HepG2 (cell line): ENCODE data around the gene IHH. TPM values are rescaled to one million over a fixed set of nuclear protein-coding genes. Genes with fewer than 3 reads are reported as not detected.
A peak's percentile ranks its signal among the peaks of the same experiment; 100 is the strongest.

Source experiments
- ARNT ChIP-seq: fragments of 450-650 bp; IDR thresholded peaks from 2 replicates; pipeline ENCODE4 v1.6.1; 2017
- HCFC1 ChIP-seq: fragments of 150-350 bp; IDR thresholded peaks from 2 replicates; pipeline ENCODE4 v1.6.1; 2014; ENCODE audit warnings: low read depth, low read length
- KDM3A ChIP-seq: IDR thresholded peaks from 2 replicates; pipeline ENCODE4 v1.6.1; 2018; ENCODE audit warnings: low read depth, missing compliant biosample characterization
- MAFG ChIP-seq: sonication (generic); formaldehyde crosslinking; IDR thresholded peaks from 2 replicates; pipeline ENCODE4 v1.5.1; 2020; ENCODE audit warnings: mild to moderate bottlenecking, missing genetic modification reagents
- MAZ ChIP-seq, 2 experiments: sonication (generic) in 1 of 2; formaldehyde crosslinking in 1 of 2; IDR thresholded peaks; 2 replicates each; pipeline versions ENCODE4 v1.5.0 to v1.6.1; 2012 to 2020; ENCODE audit warnings: low read depth in 2 of 2, mild to moderate bottlenecking in 2 of 2, borderline replicate concordance in 1 of 2, improper control_type of control experiment in 1 of 2, low read length in 1 of 2, missing genetic modification reagents in 1 of 2, moderate library complexity in 1 of 2
- NFE2L2 ChIP-seq: fragments of 150-350 bp; IDR thresholded peaks from 2 replicates; pipeline ENCODE4 v1.6.1; 2014; ENCODE audit warnings: low read length
- NFYB ChIP-seq: sonication (generic); formaldehyde crosslinking; IDR thresholded peaks from 2 replicates; pipeline ENCODE4 v1.4.0; 2020; ENCODE audit warnings: missing genetic modification reagents
- RARA ChIP-seq: IDR thresholded peaks from 2 replicates; pipeline ENCODE4 v1.6.1; 2016; ENCODE audit warnings: missing genetic modification reagents, missing compliant biosample characterization
- SIN3A ChIP-seq: IDR thresholded peaks from 2 replicates; pipeline ENCODE4 v1.6.1; 2011; ENCODE audit warnings: low read depth, mild to moderate bottlenecking, control low read depth, low read length, borderline replicate concordance
- THAP11 ChIP-seq: IDR thresholded peaks from 2 replicates; pipeline ENCODE4 v1.6.1; 2016; ENCODE audit warnings: missing biosample characterization, missing genetic modification reagents
- THYN1 ChIP-seq: sonication (generic); formaldehyde crosslinking; IDR thresholded peaks from 2 replicates; pipeline ENCODE4 v1.8.1; 2023; ENCODE audit warnings: low read depth, mild to moderate bottlenecking, moderate library complexity, missing genetic modification reagents, borderline replicate concordance
- ZFP90 ChIP-seq: sonication (generic); formaldehyde crosslinking; IDR thresholded peaks from 2 replicates; pipeline ENCODE4 v1.8.0; 2022; ENCODE audit warnings: missing genetic modification reagents, mild to moderate bottlenecking, inconsistent platforms, borderline replicate concordance
- ZKSCAN8 ChIP-seq: IDR thresholded peaks from 2 replicates; pipeline ENCODE4 v1.6.1; 2016; ENCODE audit warnings: borderline replicate concordance, missing genetic modification reagents, missing compliant biosample characterization
- ZNF160 ChIP-seq: sonication (generic); formaldehyde crosslinking; IDR thresholded peaks from 2 replicates; pipeline ENCODE4 v1.8.0; 2022; ENCODE audit warnings: mild to moderate bottlenecking, inconsistent platforms, missing genetic modification reagents
- ZNF17 ChIP-seq: sonication (generic); formaldehyde crosslinking; IDR thresholded peaks from 2 replicates; pipeline ENCODE4 v1.5.0; 2020; ENCODE audit warnings: mild to moderate bottlenecking, missing genetic modification reagents
- ZNF232 ChIP-seq: sonication (generic); formaldehyde crosslinking; IDR thresholded peaks from 2 replicates; pipeline ENCODE4 v1.4.0; 2020; ENCODE audit warnings: missing genetic modification reagents, borderline replicate concordance
- ZNF30 ChIP-seq: sonication (generic); formaldehyde crosslinking; IDR thresholded peaks from 2 replicates; pipeline ENCODE4 v1.5.0; 2020; ENCODE audit warnings: mild to moderate bottlenecking, missing genetic modification reagents
- ZNF350 ChIP-seq: sonication (generic); formaldehyde crosslinking; IDR thresholded peaks from 2 replicates; pipeline ENCODE4 v1.4.0; 2020; ENCODE audit warnings: mild to moderate bottlenecking, low read depth, missing genetic modification reagents, borderline replicate concordance
- ZNF552 ChIP-seq: sonication (generic); formaldehyde crosslinking; IDR thresholded peaks from 2 replicates; pipeline ENCODE4 v1.9.0; 2022; ENCODE audit warnings: missing genetic modification reagents, mild to moderate bottlenecking, borderline replicate concordance
- ZNF652 ChIP-seq: IDR thresholded peaks from 2 replicates; pipeline ENCODE4 v1.6.1; 2016; ENCODE audit warnings: low read depth, borderline replicate concordance
- polyA plus RNA-seq, 8 experiments: library from polyadenylated mRNA; depleted of rRNA in 3 of 8; stranded (reverse) in 7 of 8; unstranded in 1 of 8; fragments of >200 nt; fragmentation: Illumina TruSeq in 4 of 8; extraction: Trizol in 4 of 8; gene quantifications; 2 replicates each; pipeline versions ENCODE4 v1.2.1 to v1.2.3, GENCODE V29; 2011 to 2016; ENCODE audit warnings: low read depth in 4 of 8, missing spikeins in 1 of 8, mixed read lengths in 1 of 8; ENCODE audit not compliant: insufficient read depth in 1 of 8
- total RNA-seq, 5 experiments: library from RNA; depleted of rRNA; stranded (reverse); fragments of >200 nt; fragmentation: Illumina TruSeq; extraction: Trizol; gene quantifications; 2 replicates each; pipeline ENCODE4 v1.2.3, GENCODE V29; 2016; ENCODE audit warnings: low read depth in 1 of 5
- TF ChIP-seq, protein P1 (sequence below): fragments of 450-650 bp; IDR thresholded peaks from 2 replicates; pipeline ENCODE4 v1.6.1; 2016
- TF ChIP-seq, protein P2 (sequence below): sonication (generic); formaldehyde crosslinking; IDR thresholded peaks from 2 replicates; pipeline ENCODE4 v1.9.0; 2021; ENCODE audit warnings: mild to moderate bottlenecking, missing genetic modification reagents

Gene IHH
- total and polyA plus RNA-seq, 2 of the 13 experiments (the other 11 are each of a cell fraction or from before 2014, with no cell fraction given) = 0.42 TPM; not detected in 1

- TF ChIP-seq ZKSCAN8 (CRISPR knock-in tag) (no peak), MAZ (IDR thresholded peaks at IDR 0.05; ENCODE audit: borderline replicate concordance, low read depth, low read length) (peak; percentile 66; the same call in 1 of the 2 replicates), MAZ (CRISPR knock-in tag; IDR thresholded peaks at IDR 0.05; ENCODE audit: low read depth) (peak; percentile 50), SIN3A (peak; percentile 42; the same call in 1 of the 2 replicates), MAFG (no peak), ZNF17 (no peak), ZNF350 (CRISPR knock-in tag) (peak; percentile 71), ZNF30 (CRISPR knock-in tag) (no peak), RARA (CRISPR knock-in tag) (peak; percentile 76), ZNF652 (no peak), ZFP90 (CRISPR knock-in tag) (peak; percentile 75; the same call in 1 of the 2 replicates), NFYB (CRISPR knock-in tag) (peak; percentile 34; the same call in 1 of the 2 replicates), THYN1 (CRISPR knock-in tag) (no peak), ZNF552 (CRISPR knock-in tag) (no peak), NFE2L2 (no peak), ZNF160 (CRISPR knock-in tag) (0 out of 2 replicates have a peak, but pooled peaks have one; percentile 51), KDM3A (CRISPR knock-in tag) (peak; percentile 86; the same call in 1 of the 2 replicates), ZNF232 (CRISPR knock-in tag) (no peak), THAP11 (CRISPR knock-in tag) (0 out of 2 replicates have a peak, but pooled peaks have one; percentile 24), HCFC1 (no peak), ARNT (no peak)
- TF ChIP-seq, protein P1, sequence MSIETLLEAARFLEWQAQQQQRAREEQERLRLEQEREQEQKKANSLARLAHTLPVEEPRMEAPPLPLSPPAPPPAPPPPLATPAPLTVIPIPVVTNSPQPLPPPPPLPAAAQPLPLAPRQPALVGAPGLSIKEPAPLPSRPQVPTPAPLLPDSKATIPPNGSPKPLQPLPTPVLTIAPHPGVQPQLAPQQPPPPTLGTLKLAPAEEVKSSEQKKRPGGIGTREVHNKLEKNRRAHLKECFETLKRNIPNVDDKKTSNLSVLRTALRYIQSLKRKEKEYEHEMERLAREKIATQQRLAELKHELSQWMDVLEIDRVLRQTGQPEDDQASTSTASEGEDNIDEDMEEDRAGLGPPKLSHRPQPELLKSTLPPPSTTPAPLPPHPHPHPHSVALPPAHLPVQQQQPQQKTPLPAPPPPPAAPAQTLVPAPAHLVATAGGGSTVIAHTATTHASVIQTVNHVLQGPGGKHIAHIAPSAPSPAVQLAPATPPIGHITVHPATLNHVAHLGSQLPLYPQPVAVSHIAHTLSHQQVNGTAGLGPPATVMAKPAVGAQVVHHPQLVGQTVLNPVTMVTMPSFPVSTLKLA = peak; percentile 42; the same call in 1 of the 2 replicates
- TF ChIP-seq, protein P2, sequence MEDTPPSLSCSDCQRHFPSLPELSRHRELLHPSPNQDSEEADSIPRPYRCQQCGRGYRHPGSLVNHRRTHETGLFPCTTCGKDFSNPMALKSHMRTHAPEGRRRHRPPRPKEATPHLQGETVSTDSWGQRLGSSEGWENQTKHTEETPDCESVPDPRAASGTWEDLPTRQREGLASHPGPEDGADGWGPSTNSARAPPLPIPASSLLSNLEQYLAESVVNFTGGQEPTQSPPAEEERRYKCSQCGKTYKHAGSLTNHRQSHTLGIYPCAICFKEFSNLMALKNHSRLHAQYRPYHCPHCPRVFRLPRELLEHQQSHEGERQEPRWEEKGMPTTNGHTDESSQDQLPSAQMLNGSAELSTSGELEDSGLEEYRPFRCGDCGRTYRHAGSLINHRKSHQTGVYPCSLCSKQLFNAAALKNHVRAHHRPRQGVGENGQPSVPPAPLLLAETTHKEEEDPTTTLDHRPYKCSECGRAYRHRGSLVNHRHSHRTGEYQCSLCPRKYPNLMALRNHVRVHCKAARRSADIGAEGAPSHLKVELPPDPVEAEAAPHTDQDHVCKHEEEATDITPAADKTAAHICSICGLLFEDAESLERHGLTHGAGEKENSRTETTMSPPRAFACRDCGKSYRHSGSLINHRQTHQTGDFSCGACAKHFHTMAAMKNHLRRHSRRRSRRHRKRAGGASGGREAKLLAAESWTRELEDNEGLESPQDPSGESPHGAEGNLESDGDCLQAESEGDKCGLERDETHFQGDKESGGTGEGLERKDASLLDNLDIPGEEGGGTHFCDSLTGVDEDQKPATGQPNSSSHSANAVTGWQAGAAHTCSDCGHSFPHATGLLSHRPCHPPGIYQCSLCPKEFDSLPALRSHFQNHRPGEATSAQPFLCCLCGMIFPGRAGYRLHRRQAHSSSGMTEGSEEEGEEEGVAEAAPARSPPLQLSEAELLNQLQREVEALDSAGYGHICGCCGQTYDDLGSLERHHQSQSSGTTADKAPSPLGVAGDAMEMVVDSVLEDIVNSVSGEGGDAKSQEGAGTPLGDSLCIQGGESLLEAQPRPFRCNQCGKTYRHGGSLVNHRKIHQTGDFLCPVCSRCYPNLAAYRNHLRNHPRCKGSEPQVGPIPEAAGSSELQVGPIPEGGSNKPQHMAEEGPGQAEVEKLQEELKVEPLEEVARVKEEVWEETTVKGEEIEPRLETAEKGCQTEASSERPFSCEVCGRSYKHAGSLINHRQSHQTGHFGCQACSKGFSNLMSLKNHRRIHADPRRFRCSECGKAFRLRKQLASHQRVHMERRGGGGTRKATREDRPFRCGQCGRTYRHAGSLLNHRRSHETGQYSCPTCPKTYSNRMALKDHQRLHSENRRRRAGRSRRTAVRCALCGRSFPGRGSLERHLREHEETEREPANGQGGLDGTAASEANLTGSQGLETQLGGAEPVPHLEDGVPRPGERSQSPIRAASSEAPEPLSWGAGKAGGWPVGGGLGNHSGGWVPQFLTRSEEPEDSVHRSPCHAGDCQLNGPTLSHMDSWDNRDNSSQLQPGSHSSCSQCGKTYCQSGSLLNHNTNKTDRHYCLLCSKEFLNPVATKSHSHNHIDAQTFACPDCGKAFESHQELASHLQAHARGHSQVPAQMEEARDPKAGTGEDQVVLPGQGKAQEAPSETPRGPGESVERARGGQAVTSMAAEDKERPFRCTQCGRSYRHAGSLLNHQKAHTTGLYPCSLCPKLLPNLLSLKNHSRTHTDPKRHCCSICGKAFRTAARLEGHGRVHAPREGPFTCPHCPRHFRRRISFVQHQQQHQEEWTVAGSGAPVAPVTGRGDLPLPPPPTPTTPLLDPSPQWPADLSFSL (CRISPR knock-in tag) = no peak; the same call in 1 of the 2 replicates
These were observed 2.0 kb downstream of the IHH start (continued) for GRCh38 chr2:219058541-219059374.
